Measurements from ENCODE around the gene INIP. TPM values are rescaled to one million over a fixed set of nuclear protein-coding genes. Genes with fewer than 3 reads are reported as not detected.
A peak's percentile ranks its signal among the peaks of the same experiment; 100 is the strongest.

INIP gene, protein sequence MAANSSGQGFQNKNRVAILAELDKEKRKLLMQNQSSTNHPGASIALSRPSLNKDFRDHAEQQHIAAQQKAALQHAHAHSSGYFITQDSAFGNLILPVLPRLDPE
- 9.8 and 13.1 TPM in 2 replicates for total RNA-seq
- 18.9 and 20.5 TPM in 2 replicates for polyA plus RNA-seq

DNA sequence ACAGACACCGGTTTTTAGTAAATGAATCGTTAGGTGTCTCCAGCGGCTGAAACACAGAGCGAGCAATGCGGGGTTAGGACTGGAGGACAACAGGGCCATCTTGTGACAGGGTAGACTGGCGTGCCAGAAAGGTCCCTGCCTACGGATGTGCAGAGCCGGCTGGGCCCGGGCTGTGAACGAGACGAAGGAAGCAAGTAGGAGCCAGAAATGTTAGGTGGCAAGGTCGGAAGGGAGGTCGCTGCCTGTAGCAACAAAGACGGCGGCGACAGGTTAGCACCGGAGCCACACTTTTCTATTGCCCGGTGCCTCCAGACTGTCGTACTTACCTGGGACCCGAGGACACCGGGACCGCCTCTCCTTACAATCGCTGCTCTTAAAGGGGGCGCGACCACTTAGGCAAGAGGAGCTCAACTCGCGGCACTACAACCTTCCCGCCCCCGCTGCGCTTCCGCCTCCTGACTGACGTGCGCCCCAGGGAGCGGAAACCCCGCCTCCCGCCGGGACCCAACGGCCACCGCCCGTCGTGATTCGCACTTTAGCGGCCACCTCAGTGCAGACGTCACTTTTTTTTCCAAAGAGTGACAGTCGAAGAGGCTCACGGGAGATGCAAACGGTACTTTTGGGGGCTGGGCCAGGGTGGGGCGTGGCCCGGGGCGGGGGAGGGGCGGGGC is at the start of gene INIP:
Gene INIP (minus strand): TSS at position 457 of the 671 bp plus-strand sequence. CDS start 1,632 bp downstream, outside the sequence.
- Histone ChIP-seq H3K27me3 (no peaks in the 10 kb centered on the region), H3K27ac (peak within 1 kb of the TSS; percentile 88), H3K4me3 (peak within 1 kb of the TSS; percentile 73), H3K4me1 (ENCODE audit: low read depth) (peaks cover 5% of the 10 kb centered on the region), H3K9me3 (ENCODE audit: low read depth) (no peaks in the 10 kb centered on the region), H3K36me3 (no peaks in the 10 kb centered on the region)
- DNase-seq (ENCODE audit: low read depth in 1 of 2, low spot score in 1 of 2), result peak; percentile 98
- TF ChIP-seq, protein P1, sequence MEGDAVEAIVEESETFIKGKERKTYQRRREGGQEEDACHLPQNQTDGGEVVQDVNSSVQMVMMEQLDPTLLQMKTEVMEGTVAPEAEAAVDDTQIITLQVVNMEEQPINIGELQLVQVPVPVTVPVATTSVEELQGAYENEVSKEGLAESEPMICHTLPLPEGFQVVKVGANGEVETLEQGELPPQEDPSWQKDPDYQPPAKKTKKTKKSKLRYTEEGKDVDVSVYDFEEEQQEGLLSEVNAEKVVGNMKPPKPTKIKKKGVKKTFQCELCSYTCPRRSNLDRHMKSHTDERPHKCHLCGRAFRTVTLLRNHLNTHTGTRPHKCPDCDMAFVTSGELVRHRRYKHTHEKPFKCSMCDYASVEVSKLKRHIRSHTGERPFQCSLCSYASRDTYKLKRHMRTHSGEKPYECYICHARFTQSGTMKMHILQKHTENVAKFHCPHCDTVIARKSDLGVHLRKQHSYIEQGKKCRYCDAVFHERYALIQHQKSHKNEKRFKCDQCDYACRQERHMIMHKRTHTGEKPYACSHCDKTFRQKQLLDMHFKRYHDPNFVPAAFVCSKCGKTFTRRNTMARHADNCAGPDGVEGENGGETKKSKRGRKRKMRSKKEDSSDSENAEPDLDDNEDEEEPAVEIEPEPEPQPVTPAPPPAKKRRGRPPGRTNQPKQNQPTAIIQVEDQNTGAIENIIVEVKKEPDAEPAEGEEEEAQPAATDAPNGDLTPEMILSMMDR (IDR thresholded peaks at IDR 0.05; ENCODE audit: low read depth, low read length), result no peak

DNA sequence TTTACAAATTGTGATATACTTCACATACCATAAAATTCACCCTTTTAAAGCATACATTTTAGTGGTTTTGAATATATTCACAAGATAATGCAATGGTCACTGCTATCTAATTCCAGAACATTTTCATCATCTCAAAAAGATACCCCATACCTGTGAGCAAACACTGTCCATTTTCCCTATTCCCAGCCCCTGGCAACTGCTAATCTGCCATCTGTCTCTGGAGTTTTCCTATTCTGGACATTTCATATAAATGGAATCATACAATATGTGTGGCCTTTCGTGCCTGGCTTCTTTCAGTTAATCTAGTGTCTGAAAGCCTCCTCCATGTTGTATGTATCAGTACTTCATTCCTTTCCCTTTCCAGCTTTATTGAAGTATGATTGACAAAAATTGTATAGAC is 47.4 kb upstream of the INIP start:
- Histone ChIP-seq H3K4me3 (no peak overlapping the region), H3K4me1 (ENCODE audit: low read depth) (no peaks in the 10 kb centered on the region), H3K9me3 (ENCODE audit: low read depth) (no peaks in the 10 kb centered on the region), H3K36me3 (no peaks in the 10 kb centered on the region), H3K27me3 (no peaks in the 10 kb centered on the region), H3K27ac (no peak overlapping the region)
- TF ChIP-seq, protein P1 (IDR thresholded peaks at IDR 0.05; ENCODE audit: low read depth, low read length), result no peak
- no peak for DNase-seq (ENCODE audit: low read depth in 1 of 2, low spot score in 1 of 2)

DNA sequence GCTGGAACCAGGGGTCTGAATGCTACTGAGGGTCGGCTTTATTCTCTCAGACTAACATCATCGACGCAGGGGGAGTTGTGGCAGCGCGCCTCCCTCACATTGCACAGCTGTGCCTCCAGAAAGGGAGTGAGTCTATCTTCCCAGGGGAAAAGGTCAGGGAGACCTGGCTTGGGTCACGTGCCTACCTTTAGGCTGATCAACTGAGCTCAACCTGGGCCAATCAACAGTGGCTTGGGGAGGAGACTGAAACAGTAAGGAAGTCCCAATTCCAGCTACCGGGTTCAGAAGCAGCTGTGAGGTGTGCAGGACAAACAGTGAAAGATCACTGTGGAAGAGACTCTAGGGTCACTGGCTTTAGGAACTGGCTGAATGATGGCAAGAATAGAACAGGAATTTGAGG is 46.9 kb upstream of the INIP start:
- Histone ChIP-seq H3K27ac (peak overlapping the region; percentile 4), H3K27me3 (no peaks in the 10 kb centered on the region), H3K4me1 (ENCODE audit: low read depth) (no peaks in the 10 kb centered on the region), H3K9me3 (ENCODE audit: low read depth) (no peaks in the 10 kb centered on the region), H3K4me3 (no peak overlapping the region), H3K36me3 (no peaks in the 10 kb centered on the region)
- peak in 1 of 2 donors; percentile 5 for DNase-seq (ENCODE audit: low read depth in 1 of 2, low spot score in 1 of 2)
- TF ChIP-seq, protein P1 (IDR thresholded peaks at IDR 0.05; ENCODE audit: low read depth, low read length), result no peak

DNA sequence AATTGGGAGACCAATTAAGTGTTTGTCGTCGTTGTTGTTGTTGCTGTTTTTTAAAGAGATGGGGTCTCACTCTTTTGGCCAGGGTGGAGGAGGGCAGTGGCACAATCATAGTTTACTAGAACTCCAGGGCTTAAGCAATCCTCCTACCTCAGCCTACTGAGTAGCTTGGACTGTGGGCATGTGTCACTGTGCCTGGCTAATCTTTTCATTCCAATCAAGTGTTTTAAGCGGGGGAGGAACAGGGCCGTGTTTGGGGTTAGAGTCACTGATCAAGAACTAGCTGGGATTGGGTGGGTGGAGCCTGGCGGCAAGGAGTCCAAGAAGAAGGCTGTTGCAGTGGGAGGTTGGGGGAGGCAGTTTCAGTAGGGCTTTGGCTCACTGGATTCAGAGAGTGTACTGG is 46.4 kb upstream of the INIP start:
- no peaks in the 10 kb centered on the region for H3K27me3 ChIP-seq
- DNase-seq (ENCODE audit: low read depth in 1 of 2, low spot score in 1 of 2), result peak in 1 of 2 donors; percentile 80
- H3K27ac ChIP-seq, result peak overlapping the region; percentile 4
- H3K4me1 ChIP-seq (ENCODE audit: low read depth), result no peaks in the 10 kb centered on the region
- no peaks in the 10 kb centered on the region for H3K9me3 ChIP-seq (ENCODE audit: low read depth)
- no peak overlapping the region for H3K4me3 ChIP-seq
- TF ChIP-seq, protein P1 (IDR thresholded peaks at IDR 0.05; ENCODE audit: low read depth, low read length), result no peak
- no peaks in the 10 kb centered on the region for H3K36me3 ChIP-seq

DNA sequence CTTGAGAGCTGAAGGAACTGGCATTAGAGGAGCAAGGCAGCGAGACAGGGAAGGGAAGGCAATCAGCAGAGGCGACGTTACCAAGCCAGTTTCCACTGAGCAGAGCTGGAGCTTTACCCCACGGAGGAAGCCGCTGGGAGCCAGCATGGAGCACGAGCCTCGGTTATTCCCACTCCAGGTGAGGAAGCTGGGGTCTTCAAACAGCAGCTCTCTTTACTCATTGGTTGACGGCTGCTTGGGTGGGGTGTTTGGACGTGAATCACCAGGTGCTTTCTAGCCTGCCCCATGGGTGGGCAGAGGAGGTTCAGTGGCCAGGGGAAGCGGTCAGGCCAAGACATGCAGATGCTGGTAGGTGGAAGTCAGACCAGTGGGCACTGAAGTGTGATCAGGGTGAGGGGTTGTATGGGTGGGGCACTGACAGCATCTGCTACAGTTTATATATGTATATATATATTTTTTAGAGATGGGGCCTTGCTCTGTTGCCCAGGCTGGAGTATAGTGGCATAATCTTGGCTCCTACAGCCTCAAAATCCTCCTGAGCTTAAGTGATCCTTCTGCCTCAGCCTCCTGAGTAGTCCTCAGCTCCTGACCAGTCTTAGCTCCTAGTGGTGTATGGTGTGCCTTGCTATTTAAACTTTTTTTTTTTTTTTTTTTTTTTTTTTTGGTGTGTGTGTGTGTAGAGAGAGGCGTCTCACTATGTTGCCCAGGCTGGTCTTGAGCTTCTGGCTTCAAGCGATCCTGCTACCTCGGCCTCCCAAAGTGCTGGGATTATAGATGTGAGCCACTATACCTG is 45.0 kb upstream of the INIP start:
- Histone ChIP-seq H3K27ac (no peak overlapping the region), H3K36me3 (no peaks in the 10 kb centered on the region), H3K4me3 (no peak overlapping the region), H3K9me3 (ENCODE audit: low read depth) (no peaks in the 10 kb centered on the region), H3K4me1 (ENCODE audit: low read depth) (no peaks in the 10 kb centered on the region), H3K27me3 (no peaks in the 10 kb centered on the region)
- no peak for DNase-seq (ENCODE audit: low read depth in 1 of 2, low spot score in 1 of 2)
- TF ChIP-seq, protein P1 (IDR thresholded peaks at IDR 0.05; ENCODE audit: low read depth, low read length), result no peak
